GM21447 (cell line): ENCODE measurements around the gene IGFALS.

Experiments
- ATAC-seq: cut with Tn5 transposase; IDR thresholded peaks from one replicate; pipeline ENCODE4 v1.9.1; 2021; ENCODE audit not compliant: unreplicated experiment

The IGFALS gene

DNA sequence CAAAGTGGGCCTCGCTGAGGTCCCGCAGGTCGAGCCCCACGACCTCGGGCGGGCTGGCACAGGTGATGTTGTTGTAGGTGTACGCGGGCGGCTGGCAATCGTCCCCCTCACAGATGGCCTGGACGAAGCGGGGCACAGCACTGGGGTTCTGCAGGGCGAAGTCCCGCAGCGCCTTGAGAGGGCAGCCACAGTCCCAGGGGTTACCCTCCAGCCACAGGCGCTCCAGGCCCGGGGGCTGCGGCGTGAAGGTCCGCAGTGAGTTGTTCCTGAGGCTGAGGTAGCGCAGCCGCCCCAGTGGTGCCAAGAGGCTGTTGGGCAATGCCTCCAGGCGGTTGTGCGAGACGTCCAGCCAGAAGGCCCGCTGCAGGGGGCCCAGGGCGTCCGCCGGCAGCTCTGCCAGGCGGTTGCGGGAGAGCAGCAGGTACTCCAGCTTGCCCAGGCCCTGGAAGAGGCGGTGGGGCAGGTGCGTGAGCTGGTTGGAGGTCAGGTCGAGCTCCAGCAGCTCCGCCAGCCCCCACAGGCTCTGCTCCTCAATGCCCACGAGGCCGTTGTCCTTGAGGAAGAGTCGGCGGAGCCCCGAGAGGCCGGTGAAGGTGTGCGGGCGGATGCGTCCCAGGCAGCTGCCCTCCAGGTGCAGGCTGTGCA is 2.8 kb downstream of the IGFALS start:
- ATAC-seq, result no peak

GRCh38 chr16:1790261-1790610 is 3.3 kb downstream of the IGFALS start:
- ATAC-seq, result no peak

DNA sequence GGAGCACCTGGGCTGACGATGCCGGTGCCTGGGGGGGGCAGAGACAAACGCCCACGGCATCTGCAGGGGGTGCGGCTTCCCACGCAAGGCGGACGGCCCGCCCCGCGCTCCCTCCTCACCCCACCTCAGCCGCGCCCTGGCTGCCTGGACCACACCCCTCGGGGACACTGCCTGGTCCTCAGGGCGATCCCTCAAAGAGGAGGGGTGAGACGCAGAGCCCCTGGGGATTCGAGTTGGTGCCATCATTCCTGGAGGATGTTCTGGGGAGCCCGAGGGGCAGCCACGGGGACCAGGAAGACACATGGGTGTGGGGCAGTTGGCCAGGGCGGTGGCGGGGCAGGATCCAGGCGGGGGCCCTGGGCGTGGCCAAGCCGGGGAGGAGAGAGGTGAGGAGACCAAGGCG is 3.9 kb downstream of the IGFALS start:
- ATAC-seq, result no peak

DNA sequence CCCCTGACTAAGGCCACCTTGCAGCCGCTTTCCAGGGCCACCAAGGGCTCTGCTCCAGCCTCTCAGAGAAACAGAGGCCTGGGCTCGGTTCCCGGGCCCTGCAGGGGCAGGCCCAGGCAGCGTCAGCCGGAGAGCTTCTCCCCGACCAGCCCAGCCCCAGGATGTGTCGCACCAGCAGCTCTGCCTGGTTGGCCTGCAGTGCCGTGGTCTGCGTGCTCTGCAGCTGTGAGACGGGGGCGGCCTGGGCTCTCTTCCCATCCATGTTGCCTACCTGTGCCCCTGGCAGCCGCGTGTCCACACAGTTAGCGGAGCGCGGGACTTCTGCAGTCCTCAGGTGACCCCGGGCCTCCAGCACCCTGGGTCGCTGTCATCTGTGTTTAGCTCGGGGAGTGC is 4.8 kb downstream of the IGFALS start:
- no peak for ATAC-seq

DNA sequence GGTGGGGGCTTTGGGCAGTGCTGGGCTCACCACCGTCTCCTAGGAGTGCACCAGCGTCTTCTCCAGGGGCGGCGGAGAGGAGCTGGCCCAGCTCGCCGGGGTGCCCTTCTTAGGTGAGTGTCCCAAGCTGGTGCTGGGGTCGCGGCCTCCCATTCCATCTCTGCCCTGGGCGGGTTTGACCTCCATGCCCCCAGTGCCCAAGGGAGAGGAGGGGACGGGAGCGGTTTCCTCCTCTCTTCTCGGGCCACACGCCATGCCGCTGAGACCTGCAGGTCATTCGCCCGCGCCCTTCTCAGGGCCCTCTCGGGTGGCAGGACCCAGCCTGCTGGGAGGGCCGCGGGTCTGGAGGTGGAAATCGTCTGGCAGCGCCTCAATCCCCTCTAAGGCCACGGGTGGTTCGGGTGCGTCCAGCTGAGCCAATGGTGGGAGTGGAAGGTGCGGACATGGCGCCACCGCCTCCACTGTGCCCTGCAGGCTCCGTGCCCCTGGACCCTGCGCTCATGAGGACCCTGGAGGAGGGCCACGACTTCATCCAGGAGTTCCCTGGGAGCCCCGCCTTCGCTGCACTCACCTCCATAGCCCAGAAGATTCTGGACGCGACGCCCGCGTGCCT is 5.3 kb downstream of the IGFALS start:
- ATAC-seq, result no peak

DNA sequence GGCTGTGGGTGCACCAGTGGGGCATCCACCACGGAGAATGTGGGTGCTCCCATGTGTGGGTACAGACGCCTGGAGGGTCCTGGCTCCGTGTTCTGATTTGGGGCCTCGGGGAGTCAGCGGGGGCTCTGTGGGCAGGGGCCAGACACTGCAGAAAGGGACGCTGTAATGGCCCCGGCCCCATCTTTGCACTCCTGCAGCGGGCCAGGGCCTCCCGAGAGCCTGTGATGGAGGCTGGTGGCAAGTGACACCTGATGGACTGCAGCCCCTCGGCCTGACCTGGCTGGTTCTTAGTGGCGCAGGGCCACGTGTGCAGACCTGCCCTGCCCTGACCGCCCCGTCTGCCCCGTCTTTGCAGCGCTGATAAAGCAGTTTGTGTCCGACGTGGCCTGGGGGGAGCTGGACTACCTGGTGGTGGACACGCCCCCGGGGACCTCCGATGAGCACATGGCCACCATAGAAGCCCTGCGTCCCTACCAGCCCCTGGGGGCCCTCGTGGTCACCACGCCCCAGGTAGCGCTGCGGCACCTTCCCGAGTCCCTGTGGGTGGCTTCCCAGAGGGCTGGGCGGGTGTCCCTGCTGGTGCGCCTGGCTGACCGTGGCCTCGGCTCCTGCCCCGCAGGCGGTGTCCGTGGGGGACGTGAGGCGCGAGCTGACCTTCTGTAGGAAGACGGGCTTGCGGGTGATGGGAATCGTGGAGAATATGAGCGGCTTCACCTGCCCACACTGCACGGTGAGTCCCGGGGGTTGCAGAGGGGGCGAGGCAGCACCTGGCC is 6.0 kb downstream of the IGFALS start:
- no peak for ATAC-seq

GRCh38 chr16:1787056-1787321 is 6.5 kb downstream of the IGFALS start:
- no peak for ATAC-seq

- no peak for ATAC-seq
Observed at GRCh38 chr16:1786242-1787055, 7.1 kb downstream of the IGFALS start.

DNA sequence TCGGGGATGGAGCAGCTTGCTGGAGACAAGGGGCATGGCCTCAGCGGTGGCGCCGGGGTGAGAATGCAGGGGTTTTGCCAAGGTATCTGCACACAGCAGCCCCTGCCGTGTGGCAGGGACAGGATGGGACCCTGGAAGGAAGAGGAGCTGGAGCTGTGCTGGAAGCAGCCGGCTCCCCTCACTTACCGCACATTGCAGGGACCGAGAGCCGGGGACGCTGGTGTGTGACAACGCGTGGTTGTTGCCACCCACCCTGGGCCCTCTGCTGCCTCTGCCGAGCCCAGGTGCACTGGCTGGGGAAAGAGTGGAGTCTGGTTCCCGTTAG is 7.7 kb downstream of the IGFALS start:
- no peak for ATAC-seq

GRCh38 chr16:1784977-1785845 is 8.3 kb downstream of the IGFALS start:
- no peak for ATAC-seq

- ATAC-seq, result peak; percentile 80
Observed at GRCh38 chr16:1782408-1783264, 10.9 kb downstream of the IGFALS start, which contains the start of the genes NUBP2 and SPSB3. Gene NUBP2 (plus strand): TSS chr16:1782960. CDS start chr16:1783021, 61 bp downstream. Gene SPSB3 (minus strand): TSS chr16:1782571. CDS start chr16:1781483, 1,088 bp downstream.

- no peak for ATAC-seq
Observed at GRCh38 chr16:1781758-1782407, 11.6 kb downstream of the IGFALS start.

DNA sequence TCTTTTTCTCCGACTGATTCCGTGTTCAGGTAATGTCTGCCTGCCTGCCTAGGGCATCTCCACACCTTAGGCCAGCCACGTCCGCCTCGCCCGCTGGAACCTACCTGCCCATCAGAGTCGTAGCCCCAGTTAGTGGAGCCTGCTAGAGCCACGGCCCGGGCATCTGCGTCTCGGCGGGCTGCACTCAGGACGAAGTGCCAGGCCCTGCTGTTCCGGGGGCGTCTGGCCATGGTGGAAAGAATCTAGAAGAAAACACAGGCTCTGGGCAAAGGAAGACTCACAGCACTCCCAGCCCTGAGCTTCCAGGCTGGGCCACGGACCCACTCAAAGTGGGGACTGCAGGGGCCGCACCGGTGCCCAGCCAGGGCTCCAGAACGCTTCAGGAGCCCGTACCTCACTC is 12.3 kb downstream of the IGFALS start:
- ATAC-seq, result no peak

- no peak for ATAC-seq
Observed at GRCh38 chr16:1780677-1781072, 12.8 kb downstream of the IGFALS start.

DNA sequence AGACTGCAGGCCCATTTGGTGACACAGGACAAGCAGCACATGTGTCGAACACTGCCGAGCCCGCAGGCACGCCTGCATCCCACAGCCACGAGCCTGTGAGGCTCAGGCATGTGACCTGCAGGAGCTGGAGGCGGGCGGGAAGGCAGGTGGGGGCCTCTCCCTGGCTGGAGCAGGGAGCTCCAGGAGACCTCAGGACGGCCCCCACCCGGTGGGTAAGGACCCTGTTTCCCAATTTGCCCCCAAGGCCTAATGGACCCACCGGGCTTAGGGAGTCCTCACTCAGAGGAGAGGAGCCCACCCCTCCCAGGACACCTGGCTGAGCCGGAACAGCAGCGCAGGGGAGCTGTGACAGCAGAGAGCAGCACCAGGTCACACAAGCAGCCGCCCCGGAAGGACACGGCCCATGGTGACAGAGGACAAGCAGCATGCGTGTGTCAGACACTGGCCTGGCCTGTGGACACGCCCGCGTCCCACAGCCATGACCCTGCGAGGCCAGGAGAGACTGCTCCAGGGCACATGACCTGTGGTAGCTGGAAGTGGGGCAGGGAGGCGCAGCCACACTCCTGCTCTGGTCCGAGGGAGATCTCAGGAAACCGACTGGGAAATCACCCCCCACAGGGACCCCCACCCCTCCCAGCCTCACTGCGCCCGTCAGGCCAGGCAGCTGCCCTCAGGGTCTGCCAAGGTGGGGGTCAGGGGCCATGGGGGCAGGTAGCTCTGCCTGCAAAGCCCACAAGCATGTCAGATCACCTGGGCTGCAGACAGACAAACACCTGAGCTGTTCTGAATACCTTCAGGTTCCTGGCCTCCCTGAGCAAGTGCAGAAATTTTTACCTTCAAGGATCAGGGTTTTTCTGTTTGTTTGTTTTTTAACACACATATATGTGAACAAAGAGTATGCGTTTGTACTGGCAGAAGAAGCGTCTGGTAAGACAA is 13.5 kb downstream of the IGFALS start:
- no peak for ATAC-seq

DNA sequence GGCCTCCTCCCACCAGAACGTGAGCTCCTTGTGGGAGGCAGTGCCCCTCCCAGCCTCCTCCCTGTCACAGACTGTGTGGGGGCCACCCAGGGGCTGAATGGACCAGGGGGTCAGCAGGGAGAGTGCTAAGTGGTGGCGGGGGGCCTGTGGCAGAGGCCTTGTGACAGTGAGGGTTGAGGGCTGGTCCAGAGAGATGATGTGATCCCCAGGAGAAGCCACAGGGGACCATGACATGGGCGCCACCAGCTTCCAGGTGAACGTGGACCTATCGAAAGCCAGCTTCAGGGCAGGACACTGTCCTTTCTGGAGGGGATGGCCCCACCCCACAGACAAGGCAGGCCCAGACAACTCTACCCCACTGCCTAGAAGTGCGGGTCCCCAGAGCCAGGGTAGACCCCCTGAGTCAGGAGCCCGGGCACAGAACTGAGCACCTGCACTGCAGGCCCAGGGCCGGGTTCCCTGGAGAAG is 14.2 kb downstream of the IGFALS start:
- no peak for ATAC-seq

- no peak for ATAC-seq
Observed at GRCh38 chr16:1778200-1779179, 15.0 kb downstream of the IGFALS start.
